ENCODE measurements around the gene CCT6B. TPM values are rescaled to one million over a fixed set of nuclear protein-coding genes. Genes with fewer than 3 reads are reported as not detected.

Gene CCT6B
- total and polyA plus RNA-seq, 2 of the 4 experiments (the other 2 are of a cell fraction): 0.72 to 1.1 TPM

GRCh38 chr17:34930283-34930682 lies 31.0 kb downstream of the CCT6B start:
- Histone ChIP-seq H2BK20ac (ENCODE audit: low read depth, low read length) (no peak overlapping the region), H3K14ac (replicated peaks; ENCODE audit: low read depth, low read length) (no peak overlapping the region), H3K18ac (ENCODE audit: low read depth, low read length) (no peak overlapping the region), H4K8ac (ENCODE audit: low read depth in 2 of 2, low read length in 2 of 2) (no peak overlapping the region), H2BK15ac (ENCODE audit: low read depth, low read length) (no peak overlapping the region), H3K4me2 (ENCODE audit: low read depth, low read length) (no peak overlapping the region), H3K79me1 (ENCODE audit: low read depth in 1 of 2, low read length in 2 of 2) (no peaks in the 10 kb centered on the region), H3K4ac (ENCODE audit: low read depth, low read length) (no peak overlapping the region), H2BK120ac (ENCODE audit: low read depth, low read length) (no peak overlapping the region), H4K5ac (ENCODE audit: low read depth, low read length) (no peak overlapping the region), H3K56ac (ENCODE audit: extremely low read depth, insufficient read depth, low read length) (no peak overlapping the region), H4K20me1 (ENCODE audit: insufficient read depth, low read length) (no peaks in the 10 kb centered on the region), H3K36me3 (ENCODE audit: control insufficient read depth, insufficient read depth, low read length) (no peaks in the 10 kb centered on the region), H3K4me1 (ENCODE audit: control insufficient read depth, insufficient read depth, low read length) (no peaks in the 10 kb centered on the region), H3K4me3 (ENCODE audit: insufficient read depth, low read depth, low read length) (no peak overlapping the region), H3K27ac (ENCODE audit: insufficient read depth, low read length) (no peak overlapping the region), H3K9me1 (ENCODE audit: insufficient read depth, low read length) (no peaks in the 10 kb centered on the region), H3K23ac (ENCODE audit: low read depth, low read length) (no peak overlapping the region), H3K27me3 (ENCODE audit: control insufficient read depth, insufficient read depth, low read length) (no peaks in the 10 kb centered on the region), H2AFZ (replicated peaks; ENCODE audit: low read length, poor library complexity) (no peak overlapping the region), H3K9me3 (ENCODE audit: control insufficient read depth, insufficient read depth, low read length) (no peaks in the 10 kb centered on the region), H2AK9ac (replicated peaks; ENCODE audit: low read depth, low read length, poor library complexity) (no peak overlapping the region), H2AK5ac (ENCODE audit: low read depth, low read length) (no peak overlapping the region), H4K91ac (ENCODE audit: insufficient read depth, low read depth, low read length) (no peak overlapping the region), H3K9ac (ENCODE audit: low read depth, low read length) (no peak overlapping the region), H2BK5ac (ENCODE audit: low read depth, low read length, poor library complexity, severe bottlenecking) (no peak overlapping the region)
- DNase-seq (no peak), ATAC-seq (ENCODE audit: low read depth) (no peak)
- ChIA-PET POLR2A (ENCODE audit: unreplicated experiment) (no interaction called here), CTCF (no interaction called here)
- TF ChIP-seq CTCF (conservative IDR thresholded peaks at IDR 0.05; ENCODE audit: low read depth, low read length): no peak
- no peak for TF ChIP-seq FOS (IDR thresholded peaks at IDR 0.05; ENCODE audit: low read depth, low read length)
- no peak for TF ChIP-seq RCOR1 (IDR thresholded peaks at IDR 0.05; ENCODE audit: insufficient replicate concordance, low read length)
- no peak for TF ChIP-seq RFX5 (IDR thresholded peaks at IDR 0.05; ENCODE audit: low read depth, low read length)
- intact Hi-C loops (cut with micrococcal nuclease): no loop called here
- dilution Hi-C loops (cut with HindIII; ENCODE audit: low sequenced_read_pairs, unreplicated experiment): no loop called here
- in situ Hi-C loops (cut with MboI; ENCODE audit: low sequenced_read_pairs): no loop called here
- no TSS peak for BruUV-seq (replicated peaks)

All from IMR-90 (cell line).